Body of pancreas (tissue), 4 donors: ENCODE data around the gene IFNA17. TPM values are rescaled to one million over a fixed set of nuclear protein-coding genes. Genes with fewer than 3 reads are reported as not detected.

Experiments
- ATAC-seq: fragments of 150-250 bp; one replicate; pipeline ENCODE4 v1.9.1; 2016
- DNase-seq, 4 donors: peaks; one replicate each; pipeline ENCODE4 v3.0.0-alpha.2; 2019
- H3K27ac ChIP-seq, 4 donors: fragments of 200-600 bp; sonication (generic); 1 replicate in 3 of 4; 2 replicates in 1 of 4; pipeline versions ENCODE4 v1.5.1 to v1.6.1; 2016 to 2019; ENCODE audit warnings: mild to moderate bottlenecking in 1 of 4, mixed read lengths in 1 of 4, moderate library complexity in 1 of 4
- H3K27me3 ChIP-seq, 2 donors: fragments of 200-600 bp; sonication (generic); one replicate each; pipeline ENCODE4 v1.6.0; 2016; ENCODE audit warnings: mild to moderate bottlenecking in 1 of 2
- H3K36me3 ChIP-seq, 2 donors: fragments of 200-600 bp; sonication (generic); replicated peaks in 1 of 2; 2 replicates each; pipeline ENCODE4 v1.5.1; 2016; ENCODE audit warnings: low read depth in 2 of 2; ENCODE audit not compliant: insufficient read depth in 1 of 2
- H3K4me1 ChIP-seq: fragments of 200-600 bp; sonication (generic); one replicate; pipeline ENCODE4 v1.6.0; 2016
- H3K4me3 ChIP-seq, 2 donors: fragments of 200-600 bp; sonication (generic); 1 replicate in 1 of 2; 2 replicates in 1 of 2; pipeline ENCODE4 v1.5.1; 2016 to 2019
- H3K9me3 ChIP-seq, 3 donors: fragments of 200-600 bp; sonication (generic); 1 replicate in 2 of 3; 2 replicates in 1 of 3; pipeline ENCODE4 v1.5.1; 2016
- POLR2A ChIP-seq, 3 donors: fragments of 450-650 bp; IDR thresholded peaks; one replicate each; pipeline ENCODE4 v1.6.1; 2016; ENCODE audit warnings: antibody characterized with exemption in 3 of 3, mild to moderate bottlenecking in 2 of 3
- WGBS, 2 donors: methylation state at CpG; one replicate each; pipeline ENCODE4 v1.1.5; 2017; 5-methylcytosine and 5-hydroxymethylcytosine counted together
- intact Hi-C: fragments of 100-400 bp; cut with DNase I; formaldehyde crosslinking; loops from one replicate; pipeline ENCODE4 v1.15.1; 2023
- total RNA-seq, 2 donors: library from RNA; depleted of rRNA; stranded (reverse); fragments of >200 nt; gene quantifications; one replicate each; pipeline ENCODE4 v1.1.0, GENCODE V29; 2016
- TF ChIP-seq, protein P1 (sequence below), 7 experiments: fragments of 450-650 bp in 4 of 7; fragments of 200-600 bp in 3 of 7; sonication (generic) in 3 of 7; IDR thresholded peaks; one replicate each; pipeline ENCODE4 v1.5.1; 2016 to 2019; ENCODE audit warnings: antibody characterized with exemption in 7 of 7

IFNA17 gene
- total RNA-seq, 2 donors from 2014 or later = not detected

DNA sequence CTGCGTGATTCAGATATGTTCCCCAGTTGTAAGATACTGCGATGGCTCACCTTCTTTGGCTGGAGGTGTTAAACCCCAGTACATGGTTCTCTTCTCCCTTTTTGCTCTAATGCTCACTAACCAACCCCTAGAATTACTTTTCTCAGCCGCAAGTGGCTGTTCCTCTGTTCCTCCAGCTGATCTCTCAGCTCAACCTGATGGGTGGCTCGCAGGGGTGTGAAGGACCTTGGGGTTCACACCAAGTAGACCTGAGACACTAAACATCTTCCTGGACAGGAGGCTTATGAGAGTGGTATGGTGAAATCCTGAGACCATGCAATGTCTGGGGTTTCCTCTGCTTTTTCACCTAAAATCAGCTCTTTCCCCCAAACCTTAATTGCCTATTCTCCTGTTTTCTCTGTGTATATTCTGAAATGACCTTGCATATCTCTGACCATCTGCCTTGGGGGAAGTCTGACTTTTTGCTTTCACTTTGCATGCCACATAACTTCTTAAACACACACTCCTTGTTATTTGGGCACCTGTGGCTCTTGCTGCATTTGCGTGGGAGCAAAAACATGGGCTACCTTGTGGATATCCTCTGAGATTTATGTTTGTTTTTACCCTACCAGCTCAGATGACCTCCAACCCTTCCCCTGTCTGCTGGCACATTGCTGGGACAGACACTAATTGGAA is 27.7 kb upstream of the IFNA17 start:
- Histone ChIP-seq H3K27ac (no peak overlapping the region), H3K9me3 (no peaks in the 10 kb centered on the region), H3K27me3 (no peaks in the 10 kb centered on the region), H3K4me1 (no peaks in the 10 kb centered on the region), H3K36me3 (no peaks in the 10 kb centered on the region), H3K4me3 (no peak overlapping the region)
- no peak for TF ChIP-seq POLR2A (IDR thresholded peaks at IDR 0.05)
- TF ChIP-seq, protein P1, sequence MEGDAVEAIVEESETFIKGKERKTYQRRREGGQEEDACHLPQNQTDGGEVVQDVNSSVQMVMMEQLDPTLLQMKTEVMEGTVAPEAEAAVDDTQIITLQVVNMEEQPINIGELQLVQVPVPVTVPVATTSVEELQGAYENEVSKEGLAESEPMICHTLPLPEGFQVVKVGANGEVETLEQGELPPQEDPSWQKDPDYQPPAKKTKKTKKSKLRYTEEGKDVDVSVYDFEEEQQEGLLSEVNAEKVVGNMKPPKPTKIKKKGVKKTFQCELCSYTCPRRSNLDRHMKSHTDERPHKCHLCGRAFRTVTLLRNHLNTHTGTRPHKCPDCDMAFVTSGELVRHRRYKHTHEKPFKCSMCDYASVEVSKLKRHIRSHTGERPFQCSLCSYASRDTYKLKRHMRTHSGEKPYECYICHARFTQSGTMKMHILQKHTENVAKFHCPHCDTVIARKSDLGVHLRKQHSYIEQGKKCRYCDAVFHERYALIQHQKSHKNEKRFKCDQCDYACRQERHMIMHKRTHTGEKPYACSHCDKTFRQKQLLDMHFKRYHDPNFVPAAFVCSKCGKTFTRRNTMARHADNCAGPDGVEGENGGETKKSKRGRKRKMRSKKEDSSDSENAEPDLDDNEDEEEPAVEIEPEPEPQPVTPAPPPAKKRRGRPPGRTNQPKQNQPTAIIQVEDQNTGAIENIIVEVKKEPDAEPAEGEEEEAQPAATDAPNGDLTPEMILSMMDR (IDR thresholded peaks at IDR 0.05) = no peak
- 61 to 69% methylated on average over 5 of the region's 5 CpGs for WGBS, 2 donors
- no peak for DNase-seq
- intact Hi-C loops = no loop called here
- no peak for ATAC-seq

GRCh38 chr9:21252721-21253547 is 24.9 kb upstream of the IFNA17 start:
- no peaks in the 10 kb centered on the region for H3K4me1 ChIP-seq
- no peak overlapping the region for H3K27ac ChIP-seq
- no peaks in the 10 kb centered on the region for H3K27me3 ChIP-seq
- 0% methylated on average over 3 of the region's 3 CpGs for WGBS, 2 donors
- H3K9me3 ChIP-seq = no peaks in the 10 kb centered on the region
- DNase-seq = peak in 1 of 4 donors; percentile 34
- no peak for TF ChIP-seq POLR2A (IDR thresholded peaks at IDR 0.05)
- TF ChIP-seq, protein P1 (IDR thresholded peaks at IDR 0.05) = peak in 6 of 7 experiments; percentile 9 to 49 (median 36)
- peak; percentile 55 for ATAC-seq
- H3K4me3 ChIP-seq = no peak overlapping the region
- no peaks in the 10 kb centered on the region for H3K36me3 ChIP-seq
- intact Hi-C loops = no loop called here

GRCh38 chr9:21251638-21252037 is 23.6 kb upstream of the IFNA17 start:
- Histone ChIP-seq H3K36me3 (no peaks in the 10 kb centered on the region), H3K27me3 (no peaks in the 10 kb centered on the region), H3K4me1 (no peaks in the 10 kb centered on the region), H3K4me3 (no peak overlapping the region), H3K27ac (no peak overlapping the region), H3K9me3 (no peaks in the 10 kb centered on the region)
- TF ChIP-seq, protein P1 (IDR thresholded peaks at IDR 0.05) = no peak
- no peak for TF ChIP-seq POLR2A (IDR thresholded peaks at IDR 0.05)
- intact Hi-C loops = no loop called here
- DNase-seq = peak in 1 of 4 donors; percentile 2
- ATAC-seq = peak; percentile 70
- WGBS, 2 donors = 23 to 26% methylated on average over 4 of the region's 4 CpGs

GRCh38 chr9:21251190-21251589 is 23.2 kb upstream of the IFNA17 start:
- no peak for ATAC-seq
- no peak for DNase-seq
- Histone ChIP-seq H3K36me3 (no peaks in the 10 kb centered on the region), H3K27ac (no peak overlapping the region), H3K27me3 (no peaks in the 10 kb centered on the region), H3K9me3 (no peaks in the 10 kb centered on the region), H3K4me1 (no peaks in the 10 kb centered on the region), H3K4me3 (no peak overlapping the region)
- intact Hi-C loops = no loop called here
- TF ChIP-seq, protein P1 (IDR thresholded peaks at IDR 0.05) = no peak
- no peak for TF ChIP-seq POLR2A (IDR thresholded peaks at IDR 0.05)
- WGBS, 2 donors = 22 to 42% methylated on average over 1 of the region's 1 CpG
